Measurements from ENCODE around the gene SCAF4. TPM values are rescaled to one million over a fixed set of nuclear protein-coding genes. Genes with fewer than 3 reads are reported as not detected.

SCAF4 gene
- total and polyA plus RNA-seq, 2 donors (not counting 1 experiment from before 2014, with no cell fraction given) = 42.3 to 110 TPM

DNA sequence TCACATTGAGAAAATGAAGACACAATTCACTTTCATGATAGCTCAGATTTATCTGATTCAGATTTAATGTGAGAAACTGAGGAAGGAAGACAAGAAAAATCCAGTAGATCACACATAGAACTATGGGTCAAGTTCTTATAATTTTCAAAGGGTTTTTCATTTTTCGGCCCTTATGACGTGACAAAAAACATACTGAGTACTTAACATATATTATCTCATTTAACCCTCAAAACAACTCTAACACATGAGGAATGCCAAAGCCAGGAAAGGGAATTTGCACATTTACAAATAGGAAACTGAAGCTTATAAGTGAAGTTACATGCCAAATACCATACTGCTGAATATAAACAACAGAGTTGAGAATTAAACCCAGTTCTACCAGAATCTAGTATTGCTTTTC is 44.8 kb downstream of the SCAF4 start:
- Histone ChIP-seq H3K79me2 (ENCODE audit: control insufficient read depth, insufficient read depth, low read length) (no peaks in the 10 kb centered on the region), H3K36me3 (replicated peaks in 1 of 2; ENCODE audit: control extremely low read depth in 1 of 2, control insufficient read depth in 1 of 2, extremely low read depth in 1 of 2, insufficient read depth in 2 of 2, low read length in 1 of 2) (peaks cover 36 to 86% of the 10 kb centered on the region in 2 experiments), H3K4me3 (ENCODE audit: control extremely low read depth in 1 of 5, extremely low read depth in 1 of 5, insufficient read depth in 1 of 5, low read depth in 2 of 5, low read length in 4 of 5) (no peak overlapping the region), H3K9ac (ENCODE audit: low read length) (no peak overlapping the region), H3K27me3 (replicated peaks in 1 of 4; ENCODE audit: control extremely low read depth in 1 of 4, control insufficient read depth in 3 of 4, insufficient read depth in 4 of 4, low read length in 3 of 4) (no peaks in the 10 kb centered on the region), H3K4me2 (replicated peaks; ENCODE audit: low read depth, low read length, poor library complexity, severe bottlenecking) (no peak overlapping the region), H2AFZ (ENCODE audit: insufficient read depth, low read depth, low read length, poor library complexity, severe bottlenecking) (no peak overlapping the region), H4K20me1 (ENCODE audit: control insufficient read depth, insufficient read depth, low read length, poor library complexity, severe bottlenecking) (peaks cover 11% of the 10 kb centered on the region), H3K27ac (ENCODE audit: low read length in 2 of 2) (no peak overlapping the region), H3K9me3 (ENCODE audit: control extremely low read depth in 1 of 3, control insufficient read depth in 2 of 3, insufficient read depth in 1 of 3, low read length in 2 of 3) (no peaks in the 10 kb centered on the region), H3K4me1 (ENCODE audit: control insufficient read depth in 2 of 2, insufficient read depth in 2 of 2, low read length in 2 of 2) (no peaks in the 10 kb centered on the region)
- Mint-ChIP-seq H3K9me3 (ENCODE audit: insufficient read depth) (no peaks in the 10 kb centered on the region), H3K4me3 (no peak overlapping the region), H3K27me3 (no peaks in the 10 kb centered on the region), H3K27ac (no peak overlapping the region), H3K4me1 (no peaks in the 10 kb centered on the region)
- ATAC-seq (ENCODE audit: low read depth) (no peak), DNase-seq (no peak)
- CTCF ChIA-PET = interaction anchor here (0.6 to 1.2 kb wide), 2 partner anchors 21 to 256 kb away, joined by 3 to 4 read pairs; no protein-coding TSS in a partner anchor
- intact Hi-C loops (cut with micrococcal nuclease) = no loop called here
- POLR2A ChIA-PET = interaction anchor here (0.5 kb wide), 1 partner anchor 38 kb away, joined by 6 read pairs; no protein-coding TSS in a partner anchor
- WGBS (ENCODE audit: insufficient coverage) = no CpG with 5 or more reads among the region's 2 CpGs
- no peak for TF ChIP-seq EZH2 (IDR thresholded peaks at IDR 0.05; ENCODE audit: borderline replicate concordance, insufficient read depth, low read depth, low read length, poor library complexity, severe bottlenecking)
- no peak for TF ChIP-seq CTCF (IDR thresholded peaks at IDR 0.05)

DNA sequence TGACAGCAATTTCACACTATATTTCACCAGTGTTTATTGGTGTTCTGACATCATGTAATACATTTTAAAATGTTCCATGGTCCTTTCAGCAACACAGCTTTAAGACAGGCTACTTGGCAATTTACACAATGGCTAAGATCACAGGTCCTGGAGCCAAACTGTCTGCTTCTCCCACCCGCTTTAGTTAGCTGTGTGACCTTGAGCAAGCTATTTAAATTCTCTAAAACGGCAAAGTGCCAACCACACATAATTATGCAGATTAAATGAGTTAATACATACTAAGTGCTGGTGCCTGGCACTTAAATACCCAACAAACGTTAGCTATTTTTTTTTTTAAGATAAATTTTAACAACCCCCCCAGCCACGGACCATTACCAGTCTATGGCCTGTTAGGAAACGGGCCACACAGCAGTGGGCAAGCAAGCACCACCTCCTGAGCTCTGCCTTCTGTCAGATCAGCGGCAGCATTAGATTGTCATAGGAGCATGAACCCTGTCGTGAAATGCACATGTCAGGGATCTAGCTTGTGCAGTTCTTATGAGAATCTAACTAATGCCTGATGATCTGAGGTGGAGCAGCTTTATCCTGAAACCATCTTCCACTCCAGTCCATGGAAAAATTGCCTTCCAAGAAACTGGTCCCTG is 45.5 kb downstream of the SCAF4 start:
- Mint-ChIP-seq H3K4me3 (no peak overlapping the region), H3K4me1 (no peaks in the 10 kb centered on the region), H3K9me3 (ENCODE audit: insufficient read depth) (no peaks in the 10 kb centered on the region), H3K27ac (no peak overlapping the region), H3K27me3 (no peaks in the 10 kb centered on the region)
- no peak for ATAC-seq (ENCODE audit: low read depth)
- Histone ChIP-seq H3K9ac (ENCODE audit: low read length) (no peak overlapping the region), H3K27ac (ENCODE audit: low read length in 2 of 2) (no peak overlapping the region), H3K27me3 (replicated peaks in 1 of 4; ENCODE audit: control extremely low read depth in 1 of 4, control insufficient read depth in 3 of 4, insufficient read depth in 4 of 4, low read length in 3 of 4) (no peaks in the 10 kb centered on the region), H3K9me3 (ENCODE audit: control extremely low read depth in 1 of 3, control insufficient read depth in 2 of 3, insufficient read depth in 1 of 3, low read length in 2 of 3) (no peaks in the 10 kb centered on the region), H3K4me3 (ENCODE audit: control extremely low read depth in 1 of 5, extremely low read depth in 1 of 5, insufficient read depth in 1 of 5, low read depth in 2 of 5, low read length in 4 of 5) (no peak overlapping the region), H2AFZ (ENCODE audit: insufficient read depth, low read depth, low read length, poor library complexity, severe bottlenecking) (no peak overlapping the region), H3K36me3 (replicated peaks in 1 of 2; ENCODE audit: control extremely low read depth in 1 of 2, control insufficient read depth in 1 of 2, extremely low read depth in 1 of 2, insufficient read depth in 2 of 2, low read length in 1 of 2) (peaks cover 33 to 79% of the 10 kb centered on the region in 2 experiments), H3K4me1 (ENCODE audit: control insufficient read depth in 2 of 2, insufficient read depth in 2 of 2, low read length in 2 of 2) (no peaks in the 10 kb centered on the region), H3K4me2 (replicated peaks; ENCODE audit: low read depth, low read length, poor library complexity, severe bottlenecking) (no peak overlapping the region), H4K20me1 (ENCODE audit: control insufficient read depth, insufficient read depth, low read length, poor library complexity, severe bottlenecking) (peaks cover 11% of the 10 kb centered on the region), H3K79me2 (ENCODE audit: control insufficient read depth, insufficient read depth, low read length) (no peaks in the 10 kb centered on the region)
- intact Hi-C loops (cut with micrococcal nuclease) = no loop called here
- ChIA-PET CTCF (interaction anchor here (0.6 to 1.2 kb wide), 2 partner anchors 20 to 256 kb away, joined by 3 to 4 read pairs; no protein-coding TSS in a partner anchor), POLR2A (interaction anchor here (0.5 kb wide), 1 partner anchor 38 kb away, joined by 6 read pairs; no protein-coding TSS in a partner anchor)
- 96% methylated on average over 3 of the region's 7 CpGs for WGBS (ENCODE audit: insufficient coverage)
- DNase-seq = no peak
- TF ChIP-seq CTCF (IDR thresholded peaks at IDR 0.05) = no peak
- TF ChIP-seq EZH2 (IDR thresholded peaks at IDR 0.05; ENCODE audit: borderline replicate concordance, insufficient read depth, low read depth, low read length, poor library complexity, severe bottlenecking) = no peak
